Activated CD8-positive, alpha-beta T cell treated with anti-CD3 and anti-CD28 coated beads for 36 hours (primary cell): Measurements from ENCODE around the gene ZNF385A. TPM values are rescaled to one million over a fixed set of nuclear protein-coding genes. Genes with fewer than 3 reads are reported as not detected.

ENCODE experiments used
- ATAC-seq: fragments of 200-7000 bp; cut with Tn5 transposase; one replicate; pipeline ENCODE4 v1.10.0; 2021; ENCODE audit warnings: mild to moderate bottlenecking, moderate library complexity
- CTCF ChIA-PET: fragments of 350-600 bp; sonication (Branson Sonifier 250); formaldehyde crosslinking; loops from one replicate; lab custom pipeline; 2021; ENCODE audit warnings: antibody characterized with exemption; lab: Charles Lee
- POLR2A ChIA-PET: fragments of 350-600 bp; sonication (Branson Sonifier 250); formaldehyde crosslinking; loops from one replicate; lab custom pipeline; 2021; ENCODE audit warnings: antibody characterized with exemption; lab: Charles Lee
- DNase-seq: peaks from one replicate; pipeline ENCODE4 v3.0.0-alpha.2; 2020
- H3K27ac Mint-ChIP-seq: one replicate; pipeline ENCODE4 v1.8.0; 2021; ENCODE audit warnings: mild to moderate bottlenecking, mixed read lengths
- H3K27me3 Mint-ChIP-seq: one replicate; pipeline ENCODE4 v1.8.0; 2021; ENCODE audit warnings: mixed read lengths
- H3K36me3 Mint-ChIP-seq: one replicate; pipeline ENCODE4 v1.8.0; 2021; ENCODE audit warnings: low read depth, mixed read lengths
- H3K4me1 Mint-ChIP-seq: one replicate; pipeline ENCODE4 v1.8.0; 2021; ENCODE audit warnings: low read depth, mixed read lengths
- H3K4me3 Mint-ChIP-seq: one replicate; pipeline ENCODE4 v1.8.0; 2021; ENCODE audit warnings: mild to moderate bottlenecking, moderate library complexity, mixed read lengths
- H3K9me3 Mint-ChIP-seq: one replicate; pipeline ENCODE4 v1.8.0; 2021; ENCODE audit warnings: mixed read lengths
- CTCF ChIP-seq: fragments of 200-600 bp; IDR thresholded peaks from one replicate; pipeline ENCODE4 v1.8.0; 2022; ENCODE audit warnings: antibody characterized with exemption, mild to moderate bottlenecking
- intact Hi-C: fragments of 100-400 bp; cut with micrococcal nuclease; formaldehyde crosslinking; loops from one replicate; pipeline ENCODE4 v1.10.0; 2022
- total RNA-seq, 2 experiments: library from RNA; stranded (reverse); gene quantifications; one replicate each; pipeline ENCODE4 v1.2.3, GENCODE V29; 2021

Gene ZNF385A
- total RNA-seq, 2 experiments from 2014 or later: 1.1 to 2.5 TPM

- ATAC-seq: peak; percentile 97
- H3K27ac Mint-ChIP-seq: no peak overlapping the region
- ChIA-PET CTCF (interaction anchor here (0.6 to 12.3 kb wide), 56 partner anchors 7 to 294 kb away, joined by 3 to 479 read pairs (median 5); partner anchors contain the start of genes CBX5, COPZ1, GTSF1 and ITGA5), POLR2A (interaction anchor here (0.6 to 2.3 kb wide), 13 partner anchors 9 to 113 kb away, joined by 3 to 13 read pairs (median 7); partner anchors contain the start of genes ITGA5 and NCKAP1L)
- H3K4me3 Mint-ChIP-seq: no peak overlapping the region
- peak; percentile 93 for DNase-seq
- H3K36me3 Mint-ChIP-seq: peaks cover 33% of the 10 kb centered on the region
- H3K9me3 Mint-ChIP-seq: no peaks in the 10 kb centered on the region
- H3K27me3 Mint-ChIP-seq: no peaks in the 10 kb centered on the region
- peak; percentile 92 for TF ChIP-seq CTCF
- intact Hi-C loops: loop anchor here (1.0 kb wide), 1 partner anchor 40 kb away; no protein-coding TSS in a partner anchor
- peaks cover 5% of the 10 kb centered on the region for H3K4me1 Mint-ChIP-seq
Observed at GRCh38 chr12:54398995-54399793, 14.7 kb upstream of the ZNF385A start.

GRCh38 chr12:54398218-54398617 is 13.7 kb upstream of the ZNF385A start:
- peaks cover 13% of the 10 kb centered on the region for H3K4me1 Mint-ChIP-seq
- no peak for DNase-seq
- H3K36me3 Mint-ChIP-seq: peaks cover 33% of the 10 kb centered on the region
- intact Hi-C loops: no loop called here
- POLR2A ChIA-PET: interaction anchor here (0.6 to 2.3 kb wide), 4 partner anchors 18 to 144 kb away, joined by 3 to 10 read pairs (median 6); partner anchors contain the start of gene NCKAP1L
- no peak for TF ChIP-seq CTCF
- H3K27me3 Mint-ChIP-seq: no peaks in the 10 kb centered on the region
- no peak for ATAC-seq
- CTCF ChIA-PET: interaction anchor here (0.6 to 12.3 kb wide), 11 partner anchors 17 to 167 kb away, joined by 3 to 479 read pairs (median 25); partner anchors contain the start of genes GTSF1, ITGA5 and ZNF385A
- no peak overlapping the region for H3K4me3 Mint-ChIP-seq
- H3K9me3 Mint-ChIP-seq: no peaks in the 10 kb centered on the region
- no peak overlapping the region for H3K27ac Mint-ChIP-seq

- Mint-ChIP-seq H3K9me3 (no peaks in the 10 kb centered on the region), H3K36me3 (peaks cover 31% of the 10 kb centered on the region), H3K27ac (no peak overlapping the region), H3K4me1 (peaks cover 16% of the 10 kb centered on the region), H3K4me3 (no peak overlapping the region), H3K27me3 (no peaks in the 10 kb centered on the region)
- intact Hi-C loops: no loop called here
- ATAC-seq (no peak), DNase-seq (no peak)
- no peak for TF ChIP-seq CTCF
- ChIA-PET CTCF (interaction anchor here (1.0 to 12.3 kb wide), 5 partner anchors 17 to 72 kb away, joined by 4 to 479 read pairs (median 18); partner anchors contain the start of genes COPZ1 and ITGA5), POLR2A (no interaction called here)
Observed at GRCh38 chr12:54397157-54397556, 12.6 kb upstream of the ZNF385A start.

- CTCF ChIA-PET: interaction anchor here (0.9 to 12.3 kb wide), 8 partner anchors 9 to 116 kb away, joined by 3 to 479 read pairs (median 8); partner anchors contain the start of genes CBX5, COPZ1 and ITGA5
- ATAC-seq (no peak), DNase-seq (no peak)
- no peak overlapping the region for H3K27ac Mint-ChIP-seq
- H3K36me3 Mint-ChIP-seq: peaks cover 26% of the 10 kb centered on the region
- H3K27me3 Mint-ChIP-seq: no peaks in the 10 kb centered on the region
- no peaks in the 10 kb centered on the region for H3K9me3 Mint-ChIP-seq
- intact Hi-C loops: no loop called here
- peaks cover 21% of the 10 kb centered on the region for H3K4me1 Mint-ChIP-seq
- no peak overlapping the region for H3K4me3 Mint-ChIP-seq
- no peak for TF ChIP-seq CTCF
- POLR2A ChIA-PET: interaction anchor here (0.6 to 1.5 kb wide), 3 partner anchors 43 to 130 kb away, joined by 3 to 5 read pairs (median 4); no protein-coding TSS in a partner anchor
Observed at GRCh38 chr12:54395545-54395944, 11.0 kb upstream of the ZNF385A start.
